Measurements from ENCODE around the gene DPPA4.

DNA sequence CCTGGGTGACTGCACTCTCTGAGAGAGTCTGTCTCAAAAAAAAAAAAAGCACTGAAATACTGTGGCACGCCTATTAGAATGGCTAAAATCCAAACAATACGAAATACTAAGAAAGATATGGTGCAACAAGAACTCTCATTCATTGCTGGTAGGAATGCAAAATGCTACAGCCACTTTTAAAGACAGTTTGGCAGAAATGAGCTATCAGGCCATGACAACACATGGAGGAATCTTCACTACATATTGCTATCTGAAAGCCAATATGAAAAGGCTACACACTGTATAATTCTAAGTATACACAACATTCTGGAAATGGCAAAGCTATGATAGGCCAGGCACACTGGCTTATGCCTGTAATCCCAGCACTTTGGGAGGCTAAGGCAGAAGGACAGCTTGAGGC is 39.9 kb downstream of the DPPA4 start:
- no peak for TF ChIP-seq POLR2A (IDR thresholded peaks at IDR 0.05; ENCODE audit: extremely low read depth, insufficient read length)
- no peak for TF ChIP-seq CTCF (IDR thresholded peaks at IDR 0.05; ENCODE audit: low read depth, low read length)

All from NB4 (cell line).